CD4-positive, alpha-beta T cell (primary cell): ENCODE measurements around the gene MFAP4. TPM values are rescaled to one million over a fixed set of nuclear protein-coding genes. Genes with fewer than 3 reads are reported as not detected.

ENCODE experiments used
- ATAC-seq: fragments of 200-7000 bp; cut with Tn5 transposase; one replicate; pipeline ENCODE4 v1.10.0; 2022; ENCODE audit warnings: mild to moderate bottlenecking; ENCODE audit not compliant: poor library complexity
- CTCF ChIA-PET: fragments of 350-600 bp; sonication (Branson Sonifier 250); formaldehyde crosslinking; loops from one replicate; lab custom pipeline; 2021; ENCODE audit warnings: antibody characterized with exemption, inconsistent platforms; lab: Charles Lee
- POLR2A ChIA-PET: fragments of 350-600 bp; sonication (Branson Sonifier 250); formaldehyde crosslinking; loops from one replicate; lab custom pipeline; 2021; ENCODE audit warnings: antibody characterized with exemption, inconsistent platforms; lab: Charles Lee
- DNase-seq, 14 experiments: peaks; one replicate each; pipeline ENCODE4 v3.0.0-alpha.2; 2013 to 2020; ENCODE audit warnings: mixed read lengths in 2 of 14
- H3K27ac ChIP-seq, 2 donors: one replicate each; pipeline versions ENCODE4 v1.5.1 to v1.7.0; 2013; ENCODE audit warnings: low read length in 2 of 2, low read depth in 1 of 2, mild to moderate bottlenecking in 1 of 2
- H3K27me3 ChIP-seq, 2 experiments: 1 replicate in 1 of 2; 2 replicates in 1 of 2; pipeline versions ENCODE4 v1.6.1 to v1.7.0; 2013; ENCODE audit warnings: low read length in 2 of 2, control low read depth in 1 of 2, mild to moderate bottlenecking in 1 of 2, moderate library complexity in 1 of 2; ENCODE audit not compliant: insufficient read depth in 2 of 2, control insufficient read depth in 1 of 2
- H3K36me3 ChIP-seq: one replicate; pipeline ENCODE4 v1.6.1; 2013; ENCODE audit warnings: low read length, control low read depth; ENCODE audit not compliant: insufficient read depth
- H3K4me1 ChIP-seq: one replicate; pipeline ENCODE4 v1.6.1; 2013; ENCODE audit warnings: low read length, control low read depth; ENCODE audit not compliant: insufficient read depth
- H3K4me3 ChIP-seq: one replicate; pipeline ENCODE4 v1.5.1; 2013; ENCODE audit warnings: mild to moderate bottlenecking, low read length, moderate library complexity
- H3K9me3 ChIP-seq, 2 experiments: 1 replicate in 1 of 2; 2 replicates in 1 of 2; pipeline versions ENCODE4 v1.6.1 to v1.7.0; 2013; ENCODE audit warnings: low read length in 2 of 2, mild to moderate bottlenecking in 2 of 2, control low read depth in 1 of 2, moderate library complexity in 1 of 2; ENCODE audit not compliant: control insufficient read depth in 1 of 2, insufficient read depth in 1 of 2
- H3K27ac Mint-ChIP-seq: one replicate; pipeline ENCODE4 v1.8.0; 2020; ENCODE audit warnings: mixed read lengths
- H3K27me3 Mint-ChIP-seq: one replicate; pipeline ENCODE4 v1.8.0; 2021; ENCODE audit warnings: mixed read lengths
- H3K36me3 Mint-ChIP-seq: one replicate; pipeline ENCODE4 v1.8.0; 2021; ENCODE audit warnings: low read depth, mixed read lengths
- H3K4me1 Mint-ChIP-seq: one replicate; pipeline ENCODE4 v1.8.0; 2021; ENCODE audit warnings: low read depth, mixed read lengths
- H3K4me3 Mint-ChIP-seq: one replicate; pipeline ENCODE4 v1.8.0; 2020; ENCODE audit warnings: mild to moderate bottlenecking, mixed read lengths
- H3K9me3 Mint-ChIP-seq: one replicate; pipeline ENCODE4 v1.8.0; 2020; ENCODE audit warnings: mixed read lengths
- intact Hi-C, 2 experiments: fragments of 100-400 bp; cut with DNase I in 1 of 2; cut with micrococcal nuclease in 1 of 2; formaldehyde crosslinking; loops; one replicate each; pipeline versions ENCODE4 v1.15.1 to v1.9.0; 2023 to 2025; cut with DNase I, micrococcal nuclease
- total RNA-seq, 174 experiments: library from RNA in 2 of 174; stranded (reverse) in 2 of 174; gene quantifications; one replicate each; pipeline ENCODE4 v1.2.3 and lab custom pipeline; 2021 to 2026
- TF ChIP-seq, protein P1 (sequence below): fragments of 200-600 bp; IDR thresholded peaks from one replicate; pipeline ENCODE4 v1.8.0; 2022; ENCODE audit warnings: antibody characterized with exemption, mild to moderate bottlenecking

Gene MFAP4
- total RNA-seq, 2 experiments from 2014 or later = not detected

DNA sequence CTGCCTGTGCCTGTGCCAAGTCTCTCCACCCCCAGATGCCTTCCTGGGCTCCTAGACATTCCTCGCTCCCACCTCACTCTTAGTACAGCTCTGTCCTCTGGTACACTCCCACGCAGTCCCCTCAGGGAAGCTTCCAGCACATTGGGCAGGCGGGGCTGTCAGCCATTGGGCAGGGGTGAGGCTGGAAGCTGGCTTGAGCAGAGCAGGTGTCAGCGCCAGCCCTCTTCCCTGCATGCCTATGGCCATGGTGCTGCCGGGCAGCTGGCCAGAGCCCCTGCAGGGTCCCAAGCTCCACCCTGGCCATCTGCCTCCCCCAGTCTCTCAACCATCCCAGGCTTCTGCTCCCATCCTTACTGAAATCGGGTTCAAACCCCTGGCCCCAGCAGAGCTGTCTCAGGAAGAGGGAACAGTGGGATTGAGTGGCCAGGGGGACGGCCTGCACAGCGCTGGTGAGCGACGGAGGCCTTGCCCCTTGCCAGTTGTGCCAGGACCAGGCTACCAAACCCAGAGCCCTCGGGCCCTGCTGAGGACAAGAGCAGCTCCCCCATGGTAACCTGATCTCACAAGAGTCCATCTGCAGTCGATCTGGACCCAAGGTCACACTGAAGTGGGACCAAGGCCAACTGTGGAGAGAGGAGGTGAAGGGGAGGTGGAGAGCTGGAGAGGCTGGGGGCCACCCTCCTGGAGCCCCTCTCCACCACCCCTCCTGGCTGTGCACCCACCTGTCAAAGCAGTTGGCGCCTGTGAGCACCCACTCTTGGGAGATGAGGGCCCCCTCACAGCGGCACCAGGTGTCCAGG, 22.1 kb downstream of the MFAP4 start:
- intact Hi-C loops = loop anchor here (5.0 to 10.0 kb wide), 3 partner anchors 142 to 360 kb away; partner anchors contain the start of genes ALDH3A2 (in 1 of the 2) and FAM83G (in 1 of the 2)
- ATAC-seq = no peak
- Histone ChIP-seq H3K27me3 (peaks cover under 1 to 4% of the 10 kb centered on the region in 2 experiments), H3K36me3 (no peaks in the 10 kb centered on the region), H3K4me1 (peaks cover 35% of the 10 kb centered on the region), H3K9me3 (peaks cover 0 to 4% of the 10 kb centered on the region in 2 experiments), H3K4me3 (no peak overlapping the region), H3K27ac (no peak overlapping the region)
- Mint-ChIP-seq H3K36me3 (no peaks in the 10 kb centered on the region), H3K9me3 (no peaks in the 10 kb centered on the region), H3K27me3 (no peaks in the 10 kb centered on the region), H3K27ac (no peak overlapping the region), H3K4me3 (peak overlapping the region; percentile 30), H3K4me1 (peaks cover 27% of the 10 kb centered on the region)
- ChIA-PET CTCF (interaction anchor here (0.7 to 3.0 kb wide), 3 partner anchors 82 to 398 kb away, joined by 3 to 49 read pairs (median 4); no protein-coding TSS in a partner anchor), POLR2A (interaction anchor here (2.0 kb wide), 1 partner anchor 13 kb away, joined by 15 read pairs; the partner anchor contains the start of gene MAPK7)
- DNase-seq = peak in 2 of 14 experiments; percentile 14 to 15
- TF ChIP-seq, protein P1, sequence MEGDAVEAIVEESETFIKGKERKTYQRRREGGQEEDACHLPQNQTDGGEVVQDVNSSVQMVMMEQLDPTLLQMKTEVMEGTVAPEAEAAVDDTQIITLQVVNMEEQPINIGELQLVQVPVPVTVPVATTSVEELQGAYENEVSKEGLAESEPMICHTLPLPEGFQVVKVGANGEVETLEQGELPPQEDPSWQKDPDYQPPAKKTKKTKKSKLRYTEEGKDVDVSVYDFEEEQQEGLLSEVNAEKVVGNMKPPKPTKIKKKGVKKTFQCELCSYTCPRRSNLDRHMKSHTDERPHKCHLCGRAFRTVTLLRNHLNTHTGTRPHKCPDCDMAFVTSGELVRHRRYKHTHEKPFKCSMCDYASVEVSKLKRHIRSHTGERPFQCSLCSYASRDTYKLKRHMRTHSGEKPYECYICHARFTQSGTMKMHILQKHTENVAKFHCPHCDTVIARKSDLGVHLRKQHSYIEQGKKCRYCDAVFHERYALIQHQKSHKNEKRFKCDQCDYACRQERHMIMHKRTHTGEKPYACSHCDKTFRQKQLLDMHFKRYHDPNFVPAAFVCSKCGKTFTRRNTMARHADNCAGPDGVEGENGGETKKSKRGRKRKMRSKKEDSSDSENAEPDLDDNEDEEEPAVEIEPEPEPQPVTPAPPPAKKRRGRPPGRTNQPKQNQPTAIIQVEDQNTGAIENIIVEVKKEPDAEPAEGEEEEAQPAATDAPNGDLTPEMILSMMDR = no peak

DNA sequence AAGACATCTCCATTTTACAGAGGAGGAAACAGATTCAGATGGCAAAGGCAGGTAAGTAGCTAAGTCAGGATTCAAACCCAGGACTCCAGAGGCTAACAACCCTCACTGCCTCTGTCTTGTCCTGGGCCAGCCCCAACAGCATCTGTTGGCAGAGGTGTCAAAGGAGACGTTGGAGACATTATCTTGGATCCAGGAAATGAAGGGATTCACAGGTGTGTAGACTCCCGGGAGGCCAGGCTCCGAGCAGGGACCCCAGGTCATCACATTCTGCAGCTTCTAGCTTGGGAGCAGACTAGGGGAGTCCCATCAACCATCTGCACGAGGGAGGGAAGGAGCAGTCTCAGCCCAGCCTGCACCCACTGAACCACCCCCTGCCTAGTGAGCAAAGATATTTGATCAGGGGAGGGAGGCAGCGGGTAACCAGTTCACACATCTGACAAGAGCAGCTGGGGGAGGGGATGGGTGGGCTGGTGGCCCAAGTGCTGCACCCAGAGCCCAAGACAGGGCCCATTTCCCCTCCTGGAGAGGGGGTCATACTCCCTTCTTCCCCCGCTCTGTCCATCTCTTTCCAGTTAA, 23.4 kb downstream of the MFAP4 start:
- ChIA-PET POLR2A (interaction anchor here (1.2 to 2.3 kb wide), 5 partner anchors 15 to 285 kb away, joined by 4 to 58 read pairs (median 7); partner anchors contain the start of genes ALDH3A2 and MAPK7), CTCF (interaction anchor here (0.6 to 3.0 kb wide), 23 partner anchors 8 to 738 kb away, joined by 3 to 62 read pairs (median 4); partner anchors contain the start of genes ALDH3A2 and MAPK7)
- TF ChIP-seq, protein P1 = no peak
- DNase-seq (peak in 2 of 14 experiments; percentile 30 to 31), ATAC-seq (no peak)
- Histone ChIP-seq H3K27me3 (peaks cover 3 to 4% of the 10 kb centered on the region in 2 experiments), H3K36me3 (no peaks in the 10 kb centered on the region), H3K4me1 (peaks cover 23% of the 10 kb centered on the region), H3K9me3 (peaks cover 0 to 4% of the 10 kb centered on the region in 2 experiments), H3K27ac (no peak overlapping the region), H3K4me3 (no peak overlapping the region)
- Mint-ChIP-seq H3K4me1 (peaks cover 14% of the 10 kb centered on the region), H3K9me3 (no peaks in the 10 kb centered on the region), H3K27me3 (peaks cover 5% of the 10 kb centered on the region), H3K36me3 (no peaks in the 10 kb centered on the region), H3K4me3 (peak overlapping the region; percentile 25), H3K27ac (no peak overlapping the region)
- intact Hi-C loops = loop anchor here (1.0 to 10.0 kb wide), 8 partner anchors 13 to 403 kb away; partner anchors contain the start of genes ALDH3A2 (in 1 of the 2) and FAM83G (in 1 of the 2)

DNA sequence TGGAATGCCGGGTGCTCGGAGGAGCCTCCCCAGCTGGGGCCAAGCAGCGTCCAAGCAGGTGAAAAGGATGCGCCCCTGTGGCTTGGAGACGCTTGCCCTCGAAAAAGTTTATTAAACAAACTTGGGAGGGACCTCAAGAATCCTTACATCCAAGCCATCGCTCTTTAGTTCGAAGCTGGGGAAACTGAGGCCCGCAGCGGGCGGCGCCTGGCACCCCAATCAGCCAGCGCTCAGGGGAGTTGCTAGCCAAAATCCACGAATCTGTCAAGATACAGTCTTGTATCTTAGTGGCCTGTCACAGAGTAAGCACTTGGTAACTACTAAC, 23.9 kb downstream of the MFAP4 start:
- H3K27ac ChIP-seq = no peak overlapping the region
- H3K36me3 ChIP-seq = no peaks in the 10 kb centered on the region
- peaks cover 3 to 4% of the 10 kb centered on the region in 2 experiments for H3K27me3 ChIP-seq
- TF ChIP-seq, protein P1 = peak; percentile 52
- DNase-seq (no peak), ATAC-seq (no peak)
- Mint-ChIP-seq H3K4me1 (peaks cover 14% of the 10 kb centered on the region), H3K27me3 (peaks cover 5% of the 10 kb centered on the region), H3K27ac (peak overlapping the region; percentile 89), H3K36me3 (no peaks in the 10 kb centered on the region), H3K4me3 (peak overlapping the region; percentile 95), H3K9me3 (no peaks in the 10 kb centered on the region)
- H3K9me3 ChIP-seq = peaks cover 0 to 4% of the 10 kb centered on the region in 2 experiments
- peak overlapping the region; percentile 75 for H3K4me3 ChIP-seq
- CTCF ChIA-PET = interaction anchor here (0.6 to 3.0 kb wide), 25 partner anchors 9 to 737 kb away, joined by 3 to 62 read pairs (median 4); partner anchors contain the start of genes ALDH3A2 and MAPK7
- intact Hi-C loops = loop anchor here (1.0 to 10.0 kb wide), 8 partner anchors 13 to 404 kb away; partner anchors contain the start of genes ALDH3A2 (in 1 of the 2) and FAM83G (in 1 of the 2)
- POLR2A ChIA-PET = interaction anchor here (1.1 to 2.3 kb wide), 6 partner anchors 15 to 285 kb away, joined by 4 to 58 read pairs (median 6); partner anchors contain the start of genes ALDH3A2 and MAPK7
- H3K4me1 ChIP-seq = peaks cover 21% of the 10 kb centered on the region
